HG02973 (cell line): ENCODE measurements around the gene KRT28.

ENCODE experiments used
- ATAC-seq: cut with Tn5 transposase; IDR thresholded peaks from one replicate; pipeline ENCODE4 v1.9.1; 2021; ENCODE audit warnings: moderate library complexity; ENCODE audit not compliant: unreplicated experiment

Gene KRT28, protein sequence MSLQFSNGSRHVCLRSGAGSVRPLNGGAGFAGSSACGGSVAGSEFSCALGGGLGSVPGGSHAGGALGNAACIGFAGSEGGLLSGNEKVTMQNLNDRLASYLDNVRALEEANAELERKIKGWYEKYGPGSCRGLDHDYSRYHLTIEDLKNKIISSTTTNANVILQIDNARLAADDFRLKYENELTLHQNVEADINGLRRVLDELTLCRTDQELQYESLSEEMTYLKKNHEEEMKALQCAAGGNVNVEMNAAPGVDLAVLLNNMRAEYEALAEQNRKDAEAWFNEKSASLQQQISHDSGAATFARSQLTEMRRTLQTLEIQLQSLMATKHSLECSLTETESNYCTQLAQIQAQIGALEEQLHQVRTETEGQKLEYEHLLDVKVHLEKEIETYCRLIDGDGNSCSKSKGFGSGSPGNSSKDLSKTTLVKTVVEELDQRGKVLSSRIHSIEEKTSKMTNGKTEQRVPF

GRCh38 chr17:40799859-40800258, at the start of gene KRT28:
TSS of gene KRT28 (minus strand) at chr17:40799959. CDS start at chr17:40799893, 66 bp downstream.
- no peak for ATAC-seq

- no peak for ATAC-seq
Measured at GRCh38 chr17:40848583-40849235, 49.0 kb upstream of the KRT28 start.

- no peak for ATAC-seq
Measured at GRCh38 chr17:40846515-40847144, 46.9 kb upstream of the KRT28 start.

DNA sequence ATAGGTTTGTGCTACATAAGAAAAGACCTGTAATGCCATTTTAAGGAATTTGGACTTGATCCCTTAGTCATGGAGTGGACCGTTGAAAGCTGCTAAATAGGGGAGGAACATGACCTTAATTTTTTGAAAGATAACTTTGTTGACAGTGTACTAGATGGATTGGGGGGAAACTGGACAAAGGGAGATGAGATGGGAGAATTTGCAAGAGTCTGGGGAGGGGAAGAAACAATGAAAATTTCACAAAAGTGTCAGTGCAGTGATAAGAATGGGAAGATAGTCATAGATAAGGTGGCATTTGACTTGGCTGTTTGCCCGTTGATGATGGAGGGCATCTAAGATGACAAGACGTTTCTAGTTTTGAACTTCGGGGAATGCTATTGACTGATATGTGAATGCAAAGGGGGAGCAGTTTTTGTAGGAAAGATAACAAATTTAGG, 44.9 kb upstream of the KRT28 start:
- no peak for ATAC-seq

DNA sequence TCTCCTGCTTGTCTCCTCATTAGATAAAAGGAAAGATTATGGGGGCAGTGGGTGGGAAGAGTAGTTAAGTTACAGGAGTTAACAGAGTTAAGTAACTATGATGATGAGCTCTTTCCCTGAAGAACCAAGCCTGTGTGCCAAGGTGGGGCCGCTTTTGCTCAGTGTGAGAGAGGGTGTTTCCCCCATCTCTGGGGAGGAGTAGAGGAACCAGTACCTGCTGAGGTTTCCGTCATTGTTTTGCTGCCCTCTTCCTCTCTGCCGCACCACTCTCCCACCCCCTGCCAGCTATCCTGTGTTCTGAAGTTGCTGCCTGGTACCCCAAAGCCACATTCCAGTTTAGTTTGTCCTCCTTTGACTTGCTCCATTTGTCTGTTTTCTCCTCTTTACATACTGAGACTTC, 43.5 kb upstream of the KRT28 start:
- ATAC-seq, result no peak

DNA sequence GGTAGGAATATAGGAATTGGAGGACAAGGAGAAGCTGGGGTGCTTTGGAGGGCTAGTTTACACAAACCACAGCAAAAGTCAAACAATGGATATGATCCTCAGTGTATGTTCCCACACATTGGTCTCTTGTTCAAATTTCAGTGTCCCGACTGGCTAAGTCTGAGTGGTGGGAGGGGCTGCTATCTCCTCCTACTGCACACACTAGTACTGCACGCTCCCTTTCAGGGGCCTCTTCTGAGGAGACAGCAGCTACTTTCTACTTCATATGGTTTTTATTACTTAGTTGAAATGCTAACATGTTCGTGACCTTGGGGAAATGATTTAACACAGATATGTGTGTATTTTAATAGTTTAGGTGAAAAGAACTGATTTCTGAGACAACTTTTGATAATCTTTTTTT, 41.5 kb upstream of the KRT28 start:
- ATAC-seq, result no peak

DNA sequence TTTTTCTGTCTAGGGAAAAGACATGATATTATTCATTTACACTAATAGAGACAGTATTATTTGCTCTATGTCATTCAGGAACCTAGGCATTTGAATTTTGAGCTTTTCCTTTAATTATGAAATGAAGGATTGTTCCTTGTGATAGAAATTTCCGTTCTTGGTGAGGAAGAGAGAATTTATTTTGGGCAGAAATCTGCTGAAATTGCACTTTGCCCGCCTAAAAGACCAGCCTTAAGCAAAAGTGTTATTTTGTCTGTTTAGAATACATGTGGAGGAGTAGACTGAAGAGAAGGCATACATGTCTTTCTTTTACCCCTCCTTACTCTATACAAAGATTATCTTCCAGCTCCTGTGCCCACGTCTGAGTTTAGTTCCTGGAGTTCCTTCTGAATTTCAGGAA, 39.4 kb upstream of the KRT28 start:
- no peak for ATAC-seq

DNA sequence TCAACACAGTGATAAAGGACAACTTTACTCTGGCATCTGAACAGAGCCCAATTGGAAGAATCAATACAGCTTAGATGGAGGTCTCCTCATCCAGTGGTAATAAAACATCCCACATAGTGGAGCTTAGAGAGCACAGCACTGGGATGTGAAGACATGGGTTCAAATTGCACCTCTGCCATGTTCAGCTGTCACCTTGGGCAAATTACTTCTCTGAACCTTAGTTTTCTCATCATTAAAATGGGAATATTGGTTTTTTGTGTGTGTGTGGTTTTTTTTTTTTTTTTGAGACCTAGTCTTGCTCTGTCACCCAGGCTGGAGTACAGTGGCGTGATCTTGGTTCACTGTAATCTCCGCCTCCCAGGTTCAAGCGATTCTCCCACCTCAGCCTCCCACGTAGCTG, 36.3 kb upstream of the KRT28 start:
- ATAC-seq, result no peak

- ATAC-seq, result no peak
Measured at GRCh38 chr17:40833882-40834281, 34.1 kb upstream of the KRT28 start.

DNA sequence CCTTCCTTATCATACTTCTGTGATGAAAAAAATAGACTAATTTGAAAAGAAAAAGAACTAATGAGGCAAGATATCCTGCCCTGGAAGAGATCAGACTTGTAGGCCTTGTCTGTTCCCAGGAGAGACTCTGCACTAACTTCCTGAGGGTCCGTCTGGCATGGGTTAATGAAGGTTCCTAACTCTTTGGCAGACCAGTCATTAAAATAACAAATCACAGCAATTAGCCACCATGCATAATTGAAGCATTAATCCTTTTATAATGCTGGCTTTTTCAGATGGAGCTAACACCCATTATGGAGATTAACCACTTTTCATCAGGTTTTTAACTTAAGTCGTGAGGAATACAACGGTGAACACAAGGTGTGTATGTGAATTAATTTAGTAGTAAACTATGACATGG, 33.1 kb upstream of the KRT28 start:
- no peak for ATAC-seq

- no peak for ATAC-seq
Measured at GRCh38 chr17:40830085-40830776, 30.5 kb upstream of the KRT28 start.

DNA sequence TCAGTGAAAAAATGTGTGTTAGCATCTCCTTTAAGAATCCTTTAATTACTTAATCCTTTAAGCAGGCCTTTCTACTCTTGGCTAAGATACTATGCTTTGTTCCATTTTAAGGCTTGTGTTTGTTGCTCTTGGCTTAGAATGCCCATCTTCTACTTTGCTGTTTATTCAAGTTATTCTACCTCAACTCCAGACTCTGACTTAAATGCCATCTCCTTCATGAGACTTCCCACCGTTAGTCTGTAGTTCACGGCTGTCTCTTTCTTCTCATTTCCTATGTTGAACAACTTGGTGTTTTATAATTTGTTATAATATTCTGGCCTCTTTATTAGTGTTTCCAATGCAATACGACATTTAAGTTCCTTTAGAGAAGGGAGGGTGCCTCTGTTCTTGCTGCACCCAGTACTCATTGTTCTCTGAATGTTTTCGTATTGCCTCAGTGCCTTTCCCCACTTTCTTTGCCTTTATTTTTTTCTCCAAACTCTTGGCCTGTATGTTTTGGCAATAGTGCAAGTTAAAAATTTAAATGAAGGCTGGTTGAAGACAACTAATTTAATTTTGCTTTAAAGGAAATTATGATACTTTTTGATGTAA, 28.8 kb upstream of the KRT28 start:
- ATAC-seq, result no peak

DNA sequence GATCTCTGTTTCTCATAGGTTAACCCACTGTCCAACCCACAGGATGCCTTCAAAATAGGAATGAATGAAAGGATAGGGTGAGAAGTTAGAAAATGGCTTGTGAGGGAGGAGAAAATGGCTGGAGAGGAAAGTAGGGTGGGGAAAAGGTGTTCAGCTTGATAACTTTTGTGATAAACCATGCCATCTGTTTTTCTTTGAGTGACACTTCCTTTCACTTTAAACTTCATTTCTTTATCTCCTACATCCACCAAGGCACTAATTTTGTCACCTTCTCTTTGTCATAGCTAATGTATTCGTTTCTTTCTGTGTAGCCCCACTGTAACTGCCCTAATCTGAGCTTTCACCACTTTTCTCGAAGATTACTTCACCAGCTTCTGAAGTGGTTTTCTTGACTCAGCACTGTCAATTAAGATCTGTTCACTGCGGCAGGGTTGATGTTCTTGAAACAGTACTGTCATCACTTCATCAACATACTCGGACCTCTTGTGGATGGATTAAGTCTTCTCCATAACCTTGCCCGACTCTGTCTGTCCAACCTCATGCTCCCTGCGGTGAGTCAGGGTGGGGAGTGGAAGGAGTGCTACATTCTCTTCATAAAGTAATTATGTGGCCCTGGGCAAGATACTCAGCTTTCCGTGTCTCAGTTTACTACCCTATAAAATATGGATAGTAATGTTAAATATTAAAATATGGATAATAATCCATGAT, 28.1 kb upstream of the KRT28 start:
- ATAC-seq, result no peak

GRCh38 chr17:40825599-40825998, 25.8 kb upstream of the KRT28 start:
- ATAC-seq, result no peak

DNA sequence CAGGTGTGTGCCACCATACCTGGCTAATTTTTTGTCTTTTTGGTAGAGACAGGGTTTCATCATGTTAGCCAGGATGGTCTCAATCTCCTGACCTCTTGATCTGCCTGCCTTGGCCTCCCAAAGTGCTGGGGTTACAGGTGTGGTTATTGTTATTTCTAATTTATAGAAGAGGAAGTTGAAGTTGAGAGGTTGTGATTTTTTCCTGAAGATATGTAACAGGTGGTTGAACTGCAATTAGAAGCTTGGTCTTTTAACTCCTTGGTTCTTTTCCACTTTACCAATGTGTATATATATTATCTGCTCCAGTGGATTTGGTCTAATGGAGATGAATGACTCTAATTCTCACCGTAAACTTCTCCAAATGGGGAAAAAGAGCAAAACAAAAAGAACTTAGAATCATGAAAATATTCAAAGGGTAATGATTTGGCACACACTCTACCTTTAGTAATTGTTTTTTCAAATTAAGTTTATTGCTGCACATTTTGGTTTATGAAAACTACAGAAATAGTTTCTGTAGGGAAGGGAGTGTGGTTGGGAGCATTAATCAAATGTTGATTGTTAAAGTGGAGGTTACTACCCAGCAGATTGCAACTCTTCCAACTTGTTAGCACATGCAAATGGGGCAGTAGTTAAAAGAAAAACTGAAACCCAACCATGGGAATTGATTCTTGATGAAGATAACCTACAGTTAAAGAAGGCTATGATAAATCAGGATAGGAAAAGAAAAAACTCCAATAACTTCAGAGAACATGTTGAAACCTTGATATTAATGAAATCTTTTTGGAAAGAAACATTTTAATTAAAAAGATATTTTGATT, 24.5 kb upstream of the KRT28 start:
- no peak for ATAC-seq

DNA sequence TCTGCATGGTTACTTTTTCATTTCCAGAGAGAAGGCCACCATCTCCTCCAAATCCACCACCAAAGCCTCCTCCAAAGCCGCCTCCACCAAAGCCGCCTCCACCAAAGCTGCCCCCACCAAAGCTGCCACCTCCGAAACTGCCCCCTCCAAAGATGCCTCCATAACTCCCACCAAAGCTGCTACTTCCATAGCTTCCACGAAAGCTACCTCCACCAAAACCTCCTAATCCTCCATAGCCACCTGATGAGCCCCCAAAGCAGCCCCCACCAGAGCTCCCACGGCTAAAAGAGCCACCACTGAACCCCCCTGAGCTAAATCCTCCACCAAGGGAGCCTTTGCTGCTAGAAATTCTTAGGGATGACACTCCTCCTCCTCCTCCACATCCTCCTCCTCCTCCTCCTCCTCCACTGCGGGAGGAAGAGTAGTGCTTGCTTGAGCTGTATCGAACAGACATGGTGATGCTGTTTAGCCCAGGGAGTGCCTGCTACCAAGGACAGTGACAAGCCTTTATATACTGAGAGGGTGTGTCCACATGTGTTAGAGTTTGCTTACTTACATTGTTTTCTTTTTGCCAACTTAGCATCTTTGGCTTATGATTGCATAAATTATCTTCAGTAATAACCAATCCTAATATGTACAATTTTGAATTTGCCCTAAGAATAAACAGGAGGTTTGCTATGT, 22.5 kb upstream of the KRT28 start, which contains the start of gene KRT10:
KRT10 (minus strand) TSS at position 483 of the 681 bp plus-strand sequence; CDS start at position 454, 29 bp downstream.
- no peak for ATAC-seq

DNA sequence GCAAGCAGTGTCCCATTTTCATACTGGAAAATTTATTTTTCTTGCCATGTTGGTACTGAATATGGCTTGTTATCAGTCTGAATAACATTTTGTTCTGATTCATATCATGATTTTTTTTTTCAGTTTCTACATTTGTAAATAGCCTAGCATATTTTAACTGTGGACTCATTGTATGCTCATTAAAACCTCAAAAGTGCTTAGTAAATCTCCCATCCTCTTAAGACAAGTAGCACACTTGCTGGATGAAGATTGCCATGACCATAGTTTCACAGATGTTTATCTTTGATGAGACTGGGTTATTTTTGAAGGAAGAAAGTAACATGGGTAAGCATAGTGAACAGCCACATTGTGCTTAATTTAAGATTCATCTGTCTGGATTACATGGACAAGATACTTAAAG, 21.8 kb upstream of the KRT28 start:
- no peak for ATAC-seq

- ATAC-seq, result no peak
Measured at GRCh38 chr17:40820228-40820838, 20.6 kb upstream of the KRT28 start.
